HL-60/S4 treated with phorbol 12-myristate 13-acetate at 8.2 ng/mL for 4 days and 3 days (cell line): Measurements from ENCODE around the gene PIGP.
"Not testable (repeated sequence)": the region's sequence is repeated elsewhere in the genome, so short reads cannot be mapped to it uniquely, and the experiment has no call there.

Experiments used
- in situ Hi-C: fragments of 300-500 bp; cut with MboI; formaldehyde crosslinking; loops from 2 replicates; pipeline ENCODE4 v1.15.0; 2022; ENCODE audit warnings: low sequenced_read_pairs

PIGP gene

GRCh38 chr21:37045149-37045548 lies 27.7 kb downstream of the PIGP start:
- in situ Hi-C loops: no loop called here

- in situ Hi-C loops: no loop called here
Measured at GRCh38 chr21:37044643-37045042, 28.2 kb downstream of the PIGP start.

DNA sequence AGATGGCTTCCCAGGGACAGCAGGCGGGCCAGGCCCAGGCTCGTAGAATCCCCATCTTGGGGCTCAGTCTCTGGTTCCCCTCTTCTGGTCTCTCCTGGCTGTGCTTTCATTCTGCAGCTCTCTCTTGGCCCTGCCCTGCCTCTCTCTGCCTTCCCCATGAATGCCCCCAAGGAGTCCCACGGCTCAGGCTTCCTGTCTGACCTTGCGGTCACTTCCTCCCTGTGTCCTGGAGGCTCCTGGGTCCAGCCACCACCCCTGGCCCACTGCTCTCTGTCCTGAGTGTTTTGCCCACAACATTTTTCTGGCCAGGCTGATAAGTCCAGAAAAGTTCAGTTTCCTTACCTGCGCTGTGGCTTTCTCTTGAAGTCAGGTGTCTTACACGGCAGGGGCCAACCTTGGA lies 29.1 kb downstream of the PIGP start:
- in situ Hi-C loops: no loop called here

- in situ Hi-C loops: no loop called here
Measured at GRCh38 chr21:37041706-37042271, 31.1 kb downstream of the PIGP start.

GRCh38 chr21:37040212-37040611 lies 32.7 kb downstream of the PIGP start:
- in situ Hi-C loops: no loop called here

- in situ Hi-C loops: no loop called here
Measured at GRCh38 chr21:37039411-37040075, 33.3 kb downstream of the PIGP start.

DNA sequence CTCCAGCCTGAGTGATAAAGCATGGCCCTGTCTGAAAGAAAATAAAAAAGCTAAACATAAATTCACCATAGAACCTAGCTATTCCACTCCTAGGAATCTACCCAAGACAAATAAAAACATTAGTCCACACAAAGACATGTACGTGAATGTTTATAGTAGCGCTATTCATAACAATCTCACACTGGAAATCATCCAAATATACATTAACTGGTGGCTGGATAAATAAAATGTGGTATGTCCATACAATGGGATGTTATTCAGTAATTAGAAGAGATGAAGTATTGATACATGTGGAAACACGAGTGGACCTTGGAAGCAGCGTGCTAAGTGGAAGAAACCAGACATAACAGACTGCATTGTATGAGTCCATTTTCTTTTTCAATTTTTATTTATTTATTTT lies 36.7 kb downstream of the PIGP start:
- in situ Hi-C loops: no loop called here

GRCh38 chr21:37034394-37034793 lies 38.5 kb downstream of the PIGP start:
- in situ Hi-C loops: not testable (repeated sequence)

- in situ Hi-C loops: no loop called here
Measured at GRCh38 chr21:37032877-37033471, 39.9 kb downstream of the PIGP start.

DNA sequence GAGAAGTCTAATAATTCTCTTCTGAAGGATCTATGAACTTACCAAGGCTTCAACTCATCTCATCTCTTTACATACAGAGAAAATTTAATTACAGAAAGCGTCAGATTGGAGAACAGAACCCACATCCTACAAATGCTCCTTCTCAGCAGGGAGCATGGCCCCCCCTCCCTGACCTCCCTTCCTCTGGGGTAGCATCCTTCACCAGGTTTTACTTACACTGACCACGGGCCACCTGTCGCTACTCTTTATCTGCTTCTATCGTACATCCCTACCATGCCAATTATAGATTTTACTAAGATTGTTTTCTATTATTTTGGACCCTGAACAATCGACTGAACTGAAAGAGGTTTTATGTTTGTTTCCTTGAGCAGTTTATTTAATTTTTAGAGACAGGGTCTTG lies 40.6 kb downstream of the PIGP start:
- in situ Hi-C loops: no loop called here

DNA sequence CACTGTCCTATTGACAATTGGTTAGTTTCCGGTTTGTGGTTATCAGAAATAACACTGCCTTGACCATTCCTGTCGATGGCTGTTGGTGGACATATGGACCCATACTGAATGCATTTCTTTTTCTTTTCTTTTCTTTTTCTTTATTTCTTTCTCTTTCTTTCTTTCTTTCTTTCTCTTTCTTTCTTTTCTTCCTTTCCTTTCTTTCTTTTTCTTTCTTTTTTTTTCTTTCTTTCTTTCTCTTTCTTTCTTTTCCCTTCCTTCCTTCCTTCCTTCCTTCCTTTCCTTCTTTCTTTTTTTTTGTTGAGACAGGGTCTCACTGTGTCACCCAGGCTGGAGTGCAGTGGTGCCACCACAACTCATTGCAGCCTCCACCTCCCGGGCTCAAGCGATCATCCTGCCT lies 42.0 kb downstream of the PIGP start:
- in situ Hi-C loops: no loop called here

GRCh38 chr21:37028570-37028969 lies 44.3 kb downstream of the PIGP start:
- in situ Hi-C loops: no loop called here

- in situ Hi-C loops: no loop called here
Measured at GRCh38 chr21:37026499-37026898, 46.4 kb downstream of the PIGP start.

DNA sequence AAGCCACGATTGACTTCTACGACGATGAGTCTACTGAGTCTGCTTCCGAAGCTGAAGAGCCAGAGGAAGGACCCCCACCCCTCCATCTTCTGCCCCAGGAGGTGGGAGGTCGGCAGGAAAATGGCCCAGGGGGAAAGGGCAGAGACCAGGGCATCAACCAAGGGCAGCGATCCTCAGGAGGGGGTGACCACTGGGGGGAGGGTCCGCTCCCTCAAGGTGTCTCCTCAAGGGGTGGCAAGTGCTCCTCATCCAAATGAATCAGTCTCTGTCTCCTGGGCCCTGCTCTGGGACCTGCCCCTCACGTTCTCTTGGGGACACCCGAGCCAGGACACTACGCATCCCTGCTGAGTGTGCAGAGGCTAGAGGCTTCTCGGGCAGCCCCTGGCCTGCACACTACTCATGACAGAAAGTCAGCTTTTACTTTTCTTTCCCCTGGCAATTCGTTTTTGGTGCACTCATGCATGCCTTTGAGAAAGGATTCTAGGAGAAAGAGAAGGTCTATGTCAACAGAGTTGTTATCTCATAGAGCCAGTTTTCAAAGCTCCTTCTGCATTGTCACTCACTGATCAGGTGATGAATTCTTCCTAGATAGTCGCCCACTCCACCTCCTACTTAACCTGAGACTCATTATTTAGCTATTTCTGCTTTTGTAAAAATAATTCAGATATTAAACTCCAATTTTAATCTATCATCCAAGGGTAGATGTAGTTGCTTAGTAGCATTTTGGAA lies 54.8 kb downstream of the PIGP start:
- in situ Hi-C loops: no loop called here
